Stimulated activated CD4-positive, alpha-beta T cell treated with anti-CD3 and anti-CD28 coated beads, TNF-alpha, amount 100 ng/mL, for 1 hour (primary cell): ENCODE data around the gene CCL2.

Experiments used
- DNase-seq, 3 donors: peaks; one replicate each; pipeline ENCODE4 v3.0.0-alpha.2; 2020; ENCODE audit warnings: low read depth in 3 of 3, low spot score in 1 of 3

Gene CCL2

GRCh38 chr17:34261568-34262337 lies 6.7 kb downstream of the CCL2 start:
- no peak for DNase-seq

DNA sequence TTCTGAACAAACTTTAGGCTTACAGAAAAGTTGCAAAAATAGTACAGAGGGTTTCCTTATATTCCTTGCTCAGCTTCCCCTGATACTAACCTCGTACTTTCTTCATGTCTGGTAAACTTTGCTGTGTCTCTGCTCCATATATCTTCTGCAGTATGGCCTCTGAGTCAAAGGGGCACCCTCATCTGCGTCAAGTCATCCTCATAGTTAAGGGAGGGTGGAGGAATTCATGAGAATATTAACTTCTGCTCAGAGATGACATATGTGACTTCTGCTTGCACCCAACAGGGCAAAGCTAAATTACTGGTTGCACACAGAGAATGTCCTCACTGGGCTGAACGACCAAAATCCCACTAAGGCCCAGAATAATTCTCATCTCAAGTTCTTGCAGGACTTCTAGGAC lies 10.6 kb downstream of the CCL2 start:
- no peak for DNase-seq

- no peak for DNase-seq
Measured at GRCh38 chr17:34269969-34270368, 14.9 kb downstream of the CCL2 start, which contains the start of gene CCL7. TSS of gene CCL7 (plus strand) at chr17:34270221. CDS start at chr17:34270291, 70 bp downstream.

DNA sequence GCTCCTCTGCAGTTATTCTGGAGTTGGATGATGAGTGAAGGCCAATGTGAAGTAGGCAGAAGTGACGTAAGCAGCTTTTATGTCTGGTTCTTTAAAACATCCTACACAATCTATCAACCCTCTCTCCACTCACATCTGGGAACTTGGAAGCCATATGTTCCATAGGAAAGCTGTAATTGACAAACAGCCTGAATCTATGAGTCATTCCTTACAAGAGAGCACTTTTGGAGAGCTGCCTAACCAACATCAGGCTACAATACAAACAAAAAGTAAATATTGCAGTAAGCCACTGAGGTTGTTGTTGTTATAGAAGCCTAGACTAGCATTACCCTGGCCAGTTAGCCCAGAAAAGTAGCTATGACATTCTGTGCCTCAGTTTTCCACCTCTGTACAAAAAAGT lies 20.8 kb downstream of the CCL2 start:
- DNase-seq, result no peak

GRCh38 chr17:34276826-34277225 lies 21.7 kb downstream of the CCL2 start:
- DNase-seq, result no peak

DNA sequence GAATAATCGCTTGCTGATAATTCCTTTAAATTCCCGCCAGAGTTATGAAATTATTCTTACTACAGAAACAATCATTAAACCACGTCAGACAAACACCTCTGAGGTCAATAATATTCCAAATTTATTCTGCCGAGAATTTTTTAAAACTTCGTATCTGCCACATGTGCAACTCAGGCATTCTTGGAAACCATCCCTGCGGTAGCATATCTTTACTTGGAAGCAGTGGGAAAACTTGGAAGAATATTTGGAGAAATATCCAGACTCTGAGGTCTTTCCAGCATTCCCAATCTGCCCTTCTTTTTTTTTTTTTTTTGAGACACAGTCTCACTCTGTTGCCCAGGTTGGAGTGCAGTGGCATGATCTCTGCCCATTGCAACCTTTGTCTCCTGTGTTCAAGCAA lies 28.5 kb downstream of the CCL2 start:
- no peak for DNase-seq

GRCh38 chr17:34285286-34285792 lies 30.3 kb downstream of the CCL2 start, which contains the start of gene CCL11:
TSS of gene CCL11 (plus strand) at chr17:34285742. CDS start at chr17:34285809, 67 bp downstream.
- no peak for DNase-seq

DNA sequence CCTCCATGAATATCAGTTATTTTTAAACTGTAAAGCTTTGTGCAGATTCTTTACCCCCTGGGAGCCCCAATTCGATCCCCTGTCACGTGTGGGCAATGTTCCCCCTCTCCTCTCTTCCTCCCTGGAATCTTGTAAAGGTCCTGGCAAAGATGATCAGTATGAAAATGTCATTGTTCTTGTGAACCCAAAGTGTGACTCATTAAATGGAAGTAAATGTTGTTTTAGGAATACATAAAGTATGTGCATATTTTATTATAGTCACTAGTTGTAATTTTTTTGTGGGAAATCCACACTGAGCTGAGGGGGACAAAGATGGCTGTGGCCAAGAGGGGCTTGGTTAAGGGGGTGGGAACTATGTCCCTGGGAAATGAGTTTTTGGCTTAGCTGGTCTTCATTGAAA lies 32.8 kb downstream of the CCL2 start:
- DNase-seq, result no peak

DNA sequence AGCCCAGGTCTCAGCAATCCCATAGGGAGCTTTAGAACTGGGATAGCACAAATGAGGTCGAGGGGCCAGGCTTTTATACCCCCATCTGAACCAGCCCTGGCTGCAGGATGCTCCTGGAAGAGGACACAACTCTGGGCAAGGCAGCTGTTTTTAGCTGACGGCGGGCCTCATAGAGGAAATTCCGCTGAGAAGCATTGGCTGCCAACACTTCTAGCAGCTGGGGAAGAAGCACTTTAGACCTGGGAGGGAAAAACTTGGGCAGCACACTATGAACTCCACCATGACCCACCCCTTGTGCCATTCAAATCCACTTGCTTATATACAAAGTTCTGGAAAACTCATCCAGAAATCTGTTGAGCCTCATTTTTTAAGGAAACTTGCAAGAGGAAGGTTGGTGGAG lies 35.5 kb downstream of the CCL2 start:
- DNase-seq, result no peak

- DNase-seq, result no peak
Measured at GRCh38 chr17:34291721-34292348, 36.8 kb downstream of the CCL2 start.

DNA sequence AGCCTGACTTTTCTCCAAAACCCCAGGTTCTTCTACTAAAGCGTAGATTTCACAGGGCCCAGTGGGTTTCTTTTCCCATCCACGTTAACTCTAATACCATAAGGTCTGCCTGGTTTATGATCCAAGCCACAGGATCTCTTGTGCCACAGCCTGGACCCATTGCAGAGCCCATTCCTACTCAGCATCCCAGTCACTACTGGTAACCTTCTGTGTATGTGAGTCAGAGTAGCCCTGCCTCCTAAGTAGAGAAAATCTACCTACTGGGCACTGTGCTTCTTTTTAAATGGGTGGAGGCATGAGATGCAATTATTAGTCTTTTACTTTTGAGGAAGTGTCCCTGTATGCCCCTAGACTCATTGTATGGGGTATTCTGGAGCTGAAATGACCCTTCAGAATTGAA lies 43.9 kb downstream of the CCL2 start:
- no peak for DNase-seq

DNA sequence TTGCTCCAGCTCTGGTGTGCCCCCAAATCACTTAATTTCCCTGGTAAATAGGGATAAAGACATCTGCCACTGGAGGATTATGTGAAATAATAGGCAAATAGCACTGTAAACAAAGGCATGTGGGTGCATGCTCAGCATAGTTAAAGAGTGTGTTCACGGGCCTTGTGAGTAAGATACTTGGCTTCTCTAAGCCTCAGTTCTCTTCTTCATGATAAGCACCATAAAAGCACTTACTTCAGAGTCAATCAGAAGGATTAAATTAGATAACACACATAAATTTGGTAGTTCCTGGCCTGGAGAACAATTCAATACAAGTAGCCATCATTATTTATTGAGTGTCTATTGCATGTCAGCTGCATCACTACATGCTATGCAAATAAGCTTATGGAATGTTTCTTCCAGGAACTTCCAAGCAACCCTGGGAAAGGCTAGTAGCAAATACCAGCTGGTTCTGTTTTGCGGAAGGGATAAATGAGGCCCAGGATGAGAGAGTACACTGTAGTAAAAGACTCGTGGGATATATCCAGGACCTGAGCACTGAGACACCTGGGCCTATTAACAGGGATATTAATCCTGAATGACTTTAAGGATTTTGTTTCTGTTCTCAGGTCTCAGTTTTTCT lies 45.0 kb downstream of the CCL2 start:
- no peak for DNase-seq

GRCh38 chr17:34300652-34301370 lies 45.7 kb downstream of the CCL2 start:
- no peak for DNase-seq

- DNase-seq, result no peak
Measured at GRCh38 chr17:34301986-34302385, 46.9 kb downstream of the CCL2 start.

- no peak for DNase-seq
Measured at GRCh38 chr17:34302636-34303035, 47.6 kb downstream of the CCL2 start.

- DNase-seq, result no peak
Measured at GRCh38 chr17:34303606-34304005, 48.5 kb downstream of the CCL2 start.

GRCh38 chr17:34305061-34305460 lies 50.0 kb downstream of the CCL2 start:
- no peak for DNase-seq

GRCh38 chr17:34305606-34306005 lies 50.5 kb downstream of the CCL2 start:
- no peak for DNase-seq

- DNase-seq, result no peak
Measured at GRCh38 chr17:34306466-34306865, 51.4 kb downstream of the CCL2 start.
